SU-DHL-6 (cell line): ENCODE results near the gene MS4A12.
A peak's percentile ranks its signal among the peaks of the same experiment; 100 is the strongest.
"Not testable (repeated sequence)": the region's sequence is repeated elsewhere in the genome, so short reads cannot be mapped to it uniquely, and the experiment has no call there.

Experiments
- H2AFZ ChIP-seq: fragments of 200-600 bp; sonication (generic); 2 replicates; pipeline ENCODE4 v1.6.1; 2014; ENCODE audit warnings: low read depth, mild to moderate bottlenecking, moderate library complexity, mixed read lengths, antibody characterized with exemption, low read length; ENCODE audit not compliant: severe bottlenecking
- H3F3A ChIP-seq: fragments of 200-600 bp; shearing (Covaris generic); 2 replicates; pipeline ENCODE4 v1.6.0; 2016; ENCODE audit warnings: antibody characterized with exemption, mild to moderate bottlenecking; ENCODE audit not compliant: insufficient read depth
- H3K27ac ChIP-seq: fragments of 200-600 bp; sonication (generic); 2 replicates; pipeline ENCODE4 v1.5.1; 2016; ENCODE audit warnings: low read depth, mild to moderate bottlenecking, low read length, moderate library complexity, mixed read lengths
- H3K27me3 ChIP-seq: fragments of 200-600 bp; sonication (generic), shearing (Covaris generic); 2 replicates; pipeline ENCODE4 v1.6.0; 2014; ENCODE audit warnings: mild to moderate bottlenecking, low read length
- H3K36me3 ChIP-seq: fragments of 200-600 bp; sonication (generic); 2 replicates; pipeline ENCODE4 v1.6.1; 2014; ENCODE audit warnings: mild to moderate bottlenecking, low read length, mixed read lengths
- H3K4me2 ChIP-seq: fragments of 300-600, 200-600 bp; shearing (Covaris generic), sonication (generic); 2 replicates; pipeline ENCODE4 v1.6.0; 2014; ENCODE audit warnings: low read length, low read depth, mild to moderate bottlenecking; ENCODE audit not compliant: poor library complexity, severe bottlenecking
- H3K4me3 ChIP-seq: fragments of 200-600 bp; sonication (generic); 2 replicates; pipeline ENCODE4 v1.5.1; 2014; ENCODE audit warnings: antibody characterized with exemption, low read length, mild to moderate bottlenecking, mixed read lengths; ENCODE audit not compliant: insufficient read depth, poor library complexity, severe bottlenecking
- H3K79me2 ChIP-seq: fragments of 200-600 bp; sonication (generic); 2 replicates; pipeline ENCODE4 v1.6.1; 2014; ENCODE audit warnings: mild to moderate bottlenecking, low read length, moderate library complexity; ENCODE audit not compliant: insufficient read depth
- H3K9ac ChIP-seq: fragments of 200-600 bp; sonication (generic); 2 replicates; pipeline ENCODE4 v1.7.0; 2014; ENCODE audit warnings: mild to moderate bottlenecking, low read length
- H3K9me2 ChIP-seq: fragments of 200-600 bp; sonication (generic); replicated peaks from 2 replicates; pipeline ENCODE4 v1.6.1; 2014; ENCODE audit warnings: low read length; ENCODE audit not compliant: insufficient read depth
- H3K9me3 ChIP-seq: fragments of 200-600 bp; sonication (generic); 2 replicates; pipeline ENCODE4 v1.6.1; 2014; ENCODE audit warnings: low read length, mixed read lengths; ENCODE audit not compliant: insufficient read depth
- H4K20me1 ChIP-seq: fragments of 200-600 bp; sonication (generic); 2 replicates; pipeline ENCODE4 v1.6.1; 2014; ENCODE audit warnings: low read depth, mild to moderate bottlenecking, antibody characterized with exemption, low read length, moderate library complexity, mixed read lengths
- EZH2phosphoT487 ChIP-seq: fragments of 200-600 bp; sonication (generic), shearing (Covaris generic); conservative IDR thresholded peaks from 2 replicates; pipeline ENCODE4 v1.6.1; 2018; ENCODE audit warnings: mild to moderate bottlenecking, antibody characterized with exemption, low read length, moderate library complexity, mixed read lengths
- TF ChIP-seq, protein P1 (sequence below): fragments of 200-600 bp; sonication (generic); IDR thresholded peaks from one replicate; pipeline ENCODE4 v1.5.1; 2017; ENCODE audit warnings: antibody characterized with exemption, mild to moderate bottlenecking, low read length, moderate library complexity; ENCODE audit not compliant: insufficient read depth, poor library complexity, severe bottlenecking

Gene MS4A12

DNA sequence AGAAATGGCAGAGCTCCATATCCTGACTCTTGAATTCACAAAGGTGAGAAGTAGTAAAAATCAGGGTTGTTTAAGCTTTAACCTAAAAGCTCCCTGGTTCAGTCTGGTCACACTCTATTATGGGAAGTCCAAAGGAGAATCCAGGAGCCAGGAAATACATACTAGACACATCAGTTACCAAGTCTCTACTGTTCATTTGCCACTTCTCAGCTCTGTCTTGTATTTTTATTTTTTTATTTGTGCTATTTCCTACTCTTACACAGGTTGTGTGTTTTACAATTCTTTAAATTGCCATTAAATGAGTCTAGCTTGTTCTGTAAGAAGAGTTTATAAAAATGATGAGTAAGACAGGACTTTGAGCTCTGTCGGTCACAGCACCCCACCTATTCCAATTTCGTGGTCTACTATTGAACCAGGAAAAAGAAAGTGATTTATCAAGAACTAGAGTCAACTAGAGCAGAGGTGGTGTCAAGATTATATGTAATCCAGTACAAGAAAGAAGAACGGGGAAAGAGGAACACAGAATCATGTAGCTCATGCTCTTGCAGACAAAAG lies 9.7 kb downstream of the MS4A12 start:
- Histone ChIP-seq H3K27me3 (no peaks in the 10 kb centered on the region), H3K9me3 (no peaks in the 10 kb centered on the region), H3K27ac (peak overlapping the region; percentile 50), H3K36me3 (no peaks in the 10 kb centered on the region), H2AFZ (no peak overlapping the region), H3K4me3 (no peak overlapping the region), H3K9ac (no peak overlapping the region), H3F3A (peaks cover 22% of the 10 kb centered on the region), H3K9me2 (no peaks in the 10 kb centered on the region), H3K79me2 (no peaks in the 10 kb centered on the region), H4K20me1 (no peaks in the 10 kb centered on the region), H3K4me2 (peak overlapping the region; percentile 60)
- no peak for TF ChIP-seq EZH2phosphoT487
- TF ChIP-seq, protein P1, sequence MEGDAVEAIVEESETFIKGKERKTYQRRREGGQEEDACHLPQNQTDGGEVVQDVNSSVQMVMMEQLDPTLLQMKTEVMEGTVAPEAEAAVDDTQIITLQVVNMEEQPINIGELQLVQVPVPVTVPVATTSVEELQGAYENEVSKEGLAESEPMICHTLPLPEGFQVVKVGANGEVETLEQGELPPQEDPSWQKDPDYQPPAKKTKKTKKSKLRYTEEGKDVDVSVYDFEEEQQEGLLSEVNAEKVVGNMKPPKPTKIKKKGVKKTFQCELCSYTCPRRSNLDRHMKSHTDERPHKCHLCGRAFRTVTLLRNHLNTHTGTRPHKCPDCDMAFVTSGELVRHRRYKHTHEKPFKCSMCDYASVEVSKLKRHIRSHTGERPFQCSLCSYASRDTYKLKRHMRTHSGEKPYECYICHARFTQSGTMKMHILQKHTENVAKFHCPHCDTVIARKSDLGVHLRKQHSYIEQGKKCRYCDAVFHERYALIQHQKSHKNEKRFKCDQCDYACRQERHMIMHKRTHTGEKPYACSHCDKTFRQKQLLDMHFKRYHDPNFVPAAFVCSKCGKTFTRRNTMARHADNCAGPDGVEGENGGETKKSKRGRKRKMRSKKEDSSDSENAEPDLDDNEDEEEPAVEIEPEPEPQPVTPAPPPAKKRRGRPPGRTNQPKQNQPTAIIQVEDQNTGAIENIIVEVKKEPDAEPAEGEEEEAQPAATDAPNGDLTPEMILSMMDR, result no peak

DNA sequence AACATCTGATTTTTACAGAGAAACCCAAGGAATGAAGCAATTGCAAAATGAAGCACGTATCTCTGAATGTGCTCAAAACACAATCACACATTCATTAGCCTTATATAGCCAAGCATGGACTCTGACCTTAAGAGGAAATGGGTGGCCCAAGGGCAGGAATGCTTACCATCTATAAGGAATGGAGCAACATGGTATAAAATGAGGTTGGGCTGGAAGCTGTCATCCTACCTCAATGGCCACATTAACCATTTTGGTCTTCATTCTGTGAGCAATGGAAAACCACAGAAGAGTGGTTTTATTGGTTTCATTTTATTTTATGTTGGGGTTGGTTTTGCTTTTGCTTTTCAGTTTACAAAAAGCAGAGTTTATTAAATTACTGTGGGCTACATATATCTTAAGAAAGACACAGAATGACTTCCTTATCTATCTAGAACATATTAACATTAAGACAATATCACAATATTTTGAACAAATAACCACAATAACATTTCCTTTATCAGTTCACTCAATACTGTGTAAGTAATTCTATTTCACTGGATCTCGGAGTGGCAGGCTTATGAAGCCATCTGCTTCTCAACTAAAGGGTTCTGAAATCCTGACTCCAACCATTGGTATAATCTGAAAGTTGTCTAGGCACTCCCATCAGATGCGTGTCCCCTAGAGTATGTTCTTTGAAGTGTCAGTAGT lies 11.8 kb downstream of the MS4A12 start:
- H2AFZ ChIP-seq, result peak overlapping the region; percentile 2
- no peaks in the 10 kb centered on the region for H3K27me3 ChIP-seq
- H4K20me1 ChIP-seq, result no peaks in the 10 kb centered on the region
- H3K4me3 ChIP-seq, result no peak overlapping the region
- no peak overlapping the region for H3K27ac ChIP-seq
- H3K36me3 ChIP-seq, result no peaks in the 10 kb centered on the region
- no peak overlapping the region for H3K4me2 ChIP-seq
- H3K9me3 ChIP-seq, result no peaks in the 10 kb centered on the region
- TF ChIP-seq, protein P1, result no peak
- TF ChIP-seq EZH2phosphoT487, result no peak
- no peaks in the 10 kb centered on the region for H3K9me2 ChIP-seq
- peaks cover 5% of the 10 kb centered on the region for H3F3A ChIP-seq
- H3K9ac ChIP-seq, result no peak overlapping the region
- H3K79me2 ChIP-seq, result no peaks in the 10 kb centered on the region

DNA sequence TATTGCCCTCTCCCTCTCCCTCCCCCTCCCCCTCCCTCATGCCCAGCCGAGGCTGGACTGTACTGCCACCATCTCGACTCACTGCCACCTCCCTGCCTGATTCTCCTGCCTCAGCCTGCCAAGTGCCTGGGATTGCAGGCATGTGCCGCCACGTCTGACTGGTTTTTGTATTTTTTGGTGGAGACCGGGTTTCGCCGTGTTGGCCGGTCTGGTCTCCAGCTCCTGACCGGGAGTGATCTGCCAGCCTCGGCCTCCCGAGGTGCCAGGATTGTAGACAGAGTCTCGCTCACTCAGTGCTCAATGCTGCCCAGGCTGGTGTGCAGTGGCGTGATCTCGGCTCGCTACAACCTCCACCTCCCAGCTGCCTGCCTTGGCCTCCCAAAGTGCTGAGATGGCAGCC lies 17.0 kb downstream of the MS4A12 start:
- H4K20me1 ChIP-seq, H3K4me3 ChIP-seq, H3K27ac ChIP-seq, H2AFZ ChIP-seq, H3K36me3 ChIP-seq, H3K79me2 ChIP-seq, H3K9me3 ChIP-seq, H3F3A ChIP-seq, H3K9me2 ChIP-seq, H3K9ac ChIP-seq, H3K4me2 ChIP-seq, H3K27me3 ChIP-seq: not testable (repeated sequence)

DNA sequence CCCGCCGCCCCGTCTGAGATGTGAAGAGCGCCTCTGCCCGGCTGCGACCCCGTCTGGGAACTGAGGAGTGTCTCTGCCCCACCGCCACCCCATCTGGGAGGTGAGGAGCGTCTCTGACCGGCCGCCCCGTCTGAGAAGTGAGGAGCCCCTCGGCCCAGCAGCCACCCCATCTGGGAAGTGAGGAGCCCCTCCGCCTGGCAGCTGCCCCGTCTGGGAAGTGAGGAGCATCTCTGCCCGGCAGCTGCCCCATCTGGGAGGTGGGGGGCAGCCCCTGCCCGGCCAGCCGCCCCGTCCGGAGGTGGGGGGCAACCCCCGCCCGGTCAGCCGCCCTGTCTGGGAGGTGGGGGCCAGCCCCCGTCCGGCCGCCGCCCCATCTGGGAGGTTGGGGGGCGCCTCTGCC lies 17.6 kb downstream of the MS4A12 start:
- not testable (repeated sequence) for H3K9ac ChIP-seq, H3K4me3 ChIP-seq, H4K20me1 ChIP-seq, H3K9me2 ChIP-seq, H3K27me3 ChIP-seq, H3F3A ChIP-seq, H3K27ac ChIP-seq, H3K79me2 ChIP-seq, H3K4me2 ChIP-seq, H3K9me3 ChIP-seq, H3K36me3 ChIP-seq, H2AFZ ChIP-seq
